Activated naive CD4-positive, alpha-beta T cell treated with Interleukin-2 at 50 U/mL for 16 hours (primary cell): ENCODE data around the gene RPS21.
A peak's percentile ranks its signal among the peaks of the same experiment; 100 is the strongest.

Source experiments
- DNase-seq: peaks from one replicate; pipeline ENCODE4 v3.0.0-alpha.2; 2020

Gene RPS21

DNA sequence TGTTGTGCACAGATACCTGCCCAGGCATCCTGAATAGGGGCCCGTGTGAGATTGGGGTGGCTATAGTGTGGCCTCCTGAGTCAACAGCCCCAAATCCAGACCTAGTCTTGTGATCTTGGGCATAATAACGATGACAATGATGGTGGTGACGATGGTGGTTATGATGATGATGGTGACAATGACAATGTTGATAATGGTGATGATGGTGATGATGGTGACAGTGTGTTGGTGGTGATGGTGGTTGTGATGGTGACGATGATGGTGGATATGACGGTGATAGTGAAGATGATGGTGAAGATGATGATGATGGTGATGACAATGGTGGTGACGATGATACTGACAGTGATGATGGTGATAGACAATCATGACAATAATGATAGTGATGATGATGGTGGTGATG is 5.1 kb upstream of the RPS21 start:
- DNase-seq = no peak

DNA sequence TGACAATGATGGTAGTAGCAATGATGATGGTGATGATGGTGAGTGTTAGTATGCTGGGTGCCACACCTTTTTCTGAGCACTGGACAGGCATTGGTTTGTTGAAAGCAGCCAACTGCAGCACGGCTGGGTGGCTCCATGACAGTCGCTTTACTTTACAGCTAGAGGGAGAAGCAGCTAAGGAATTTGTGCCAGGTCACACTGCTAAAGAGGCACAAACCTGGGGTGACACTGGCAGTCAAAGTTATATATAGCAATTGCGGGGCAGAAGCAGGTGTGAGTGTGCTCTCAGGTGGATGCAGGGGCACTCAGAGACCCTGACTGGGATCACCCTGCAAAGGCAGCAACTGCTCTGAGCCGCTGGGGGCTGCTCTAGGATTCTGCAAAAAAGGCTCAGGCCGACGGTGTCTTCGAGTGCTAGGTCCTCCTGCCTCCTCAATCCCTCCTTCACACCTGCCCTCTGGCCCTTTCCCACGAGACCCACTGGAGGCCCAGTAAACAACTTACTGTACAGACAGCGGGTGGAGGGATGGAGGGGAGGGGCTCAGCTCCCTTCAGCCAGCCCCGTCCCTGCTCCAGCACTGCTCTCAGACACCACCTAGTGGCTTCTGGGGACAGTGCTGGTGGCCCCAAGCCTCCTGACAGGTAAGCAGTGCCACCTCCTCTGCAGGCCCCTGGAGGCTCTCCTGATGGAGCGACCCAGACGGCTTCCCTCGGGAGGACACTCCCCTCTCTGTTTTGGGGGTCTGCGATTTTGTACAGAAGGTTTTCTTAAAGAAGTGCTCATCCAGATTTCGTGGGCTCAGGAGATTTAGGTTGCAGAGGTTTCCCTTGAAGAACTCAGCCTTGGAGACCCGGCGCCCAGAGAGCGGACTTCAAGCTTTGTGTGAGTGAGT is 4.4 kb upstream of the RPS21 start:
- DNase-seq = peak; percentile 81

DNA sequence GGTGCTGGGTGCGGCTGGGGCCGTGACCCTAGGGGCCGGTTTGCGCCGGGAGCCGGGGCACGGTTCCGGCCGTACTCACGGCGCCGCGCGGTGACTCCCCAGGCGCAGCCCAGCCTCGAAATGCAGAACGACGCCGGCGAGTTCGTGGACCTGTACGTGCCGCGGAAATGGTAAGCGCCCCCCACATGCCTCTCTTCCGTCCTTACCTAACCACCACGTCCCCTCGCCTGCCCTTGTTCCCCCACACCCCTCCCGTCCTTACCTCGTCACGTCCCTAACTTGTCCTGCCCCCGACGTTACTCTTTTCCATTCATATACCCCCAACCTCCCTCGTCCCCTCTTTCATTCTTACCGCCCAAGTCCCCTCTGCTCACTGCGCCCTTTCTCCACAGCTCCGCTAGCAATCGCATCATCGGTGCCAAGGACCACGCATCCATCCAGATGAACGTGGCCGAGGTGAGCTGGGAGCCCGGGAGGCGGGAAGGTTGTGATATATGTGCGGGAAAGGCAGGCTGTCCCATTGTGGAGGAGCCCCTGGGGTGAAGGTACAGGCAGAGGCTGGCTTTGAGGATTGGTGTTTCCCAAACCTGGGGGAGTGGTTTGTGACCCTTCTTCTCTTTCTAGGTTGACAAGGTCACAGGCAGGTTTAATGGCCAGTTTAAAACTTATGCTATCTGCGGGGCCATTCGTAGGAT is 463 bp downstream of the RPS21 start:
- no peak for DNase-seq

DNA sequence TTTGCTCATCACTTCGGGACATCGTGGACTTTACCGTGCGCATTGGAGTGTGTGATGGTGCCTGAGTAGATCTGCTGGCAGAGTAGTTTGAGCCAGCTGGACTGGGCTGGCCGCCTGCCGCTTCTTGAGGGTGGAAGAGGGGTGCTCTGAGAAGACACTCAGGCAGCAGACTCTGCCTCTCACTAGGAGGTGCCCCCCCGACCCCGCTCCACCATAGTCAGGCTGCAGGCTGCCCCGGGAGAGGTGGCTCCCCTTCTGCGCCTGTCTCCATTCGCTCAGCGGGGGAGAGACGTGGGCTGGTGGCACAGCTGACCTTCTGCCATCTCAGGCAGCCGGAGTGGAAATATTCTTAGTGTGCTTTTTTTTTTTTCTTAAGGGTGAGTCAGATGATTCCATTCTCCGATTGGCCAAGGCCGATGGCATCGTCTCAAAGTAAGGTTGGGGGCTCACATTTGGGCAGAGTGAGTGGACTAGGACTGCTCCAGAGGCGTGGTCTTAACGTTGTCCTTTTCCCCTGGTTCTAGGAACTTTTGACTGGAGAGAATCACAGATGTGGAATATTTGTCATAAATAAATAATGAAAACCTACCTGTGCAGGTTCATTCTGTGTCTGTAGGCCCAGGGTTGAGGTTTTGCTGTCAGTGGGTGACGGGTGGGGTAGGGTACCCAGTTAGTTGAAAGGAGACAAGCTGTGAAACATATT is 1.2 kb downstream of the RPS21 start:
- DNase-seq = peak; percentile 43

DNA sequence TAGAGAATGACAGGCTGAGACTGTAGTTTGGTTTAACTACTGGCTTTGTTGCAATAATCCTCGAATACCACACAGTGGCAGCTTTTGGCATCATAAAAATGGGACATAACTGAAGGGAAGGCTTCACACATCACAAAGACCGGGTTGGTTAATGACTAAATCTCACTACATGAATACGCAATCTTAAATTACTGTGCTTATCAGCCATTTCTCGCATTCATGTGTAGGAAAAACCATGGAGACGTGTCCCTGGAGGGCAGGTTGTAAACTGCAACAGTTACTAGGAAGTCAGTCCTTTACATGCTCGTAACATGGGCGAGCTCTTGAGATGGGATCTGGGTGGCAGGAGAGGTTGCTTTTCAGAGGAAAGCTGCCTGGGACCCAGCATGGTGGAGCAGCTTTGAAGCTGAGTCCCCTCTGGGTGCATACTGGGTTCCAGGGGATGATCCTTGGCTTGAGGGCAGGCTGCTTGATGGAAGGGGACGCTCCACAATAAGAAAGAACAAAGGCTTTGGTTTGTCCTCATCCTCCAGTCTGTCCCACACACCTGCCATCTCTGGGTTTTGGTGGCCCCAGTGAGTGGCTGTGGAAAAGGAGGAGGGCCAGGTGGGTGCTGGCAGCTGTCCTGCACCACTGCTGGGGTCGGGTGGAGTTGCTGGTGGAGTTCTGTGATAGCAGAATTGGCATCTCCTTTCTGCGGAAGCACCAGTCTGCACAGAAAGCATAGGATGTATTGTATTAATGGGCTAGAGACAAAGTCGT is 2.1 kb downstream of the RPS21 start:
- no peak for DNase-seq

DNA sequence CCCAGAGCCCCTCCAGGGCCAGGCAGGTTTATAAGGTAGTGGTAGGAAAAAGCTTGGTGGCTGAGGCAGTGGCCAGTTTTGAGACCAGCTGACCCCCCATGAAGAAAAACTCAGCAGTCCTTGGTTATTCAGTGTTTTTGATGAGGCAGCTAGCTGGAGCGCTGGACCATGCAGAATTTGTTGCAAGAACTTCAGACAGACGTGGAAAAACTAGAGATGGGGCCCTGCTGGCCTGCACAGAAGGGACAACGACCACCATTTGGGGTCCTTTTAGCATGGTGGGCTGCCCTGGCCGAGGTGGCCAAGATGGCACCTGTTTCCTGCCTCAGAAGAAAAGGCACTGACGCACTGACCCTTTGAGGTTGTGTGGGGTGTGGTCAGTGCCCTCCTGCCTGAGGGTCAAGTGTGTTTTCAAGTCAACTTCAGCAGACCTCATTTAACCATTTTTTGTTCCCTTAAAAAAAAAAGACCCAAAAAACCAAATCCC is 2.7 kb downstream of the RPS21 start:
- DNase-seq = no peak

DNA sequence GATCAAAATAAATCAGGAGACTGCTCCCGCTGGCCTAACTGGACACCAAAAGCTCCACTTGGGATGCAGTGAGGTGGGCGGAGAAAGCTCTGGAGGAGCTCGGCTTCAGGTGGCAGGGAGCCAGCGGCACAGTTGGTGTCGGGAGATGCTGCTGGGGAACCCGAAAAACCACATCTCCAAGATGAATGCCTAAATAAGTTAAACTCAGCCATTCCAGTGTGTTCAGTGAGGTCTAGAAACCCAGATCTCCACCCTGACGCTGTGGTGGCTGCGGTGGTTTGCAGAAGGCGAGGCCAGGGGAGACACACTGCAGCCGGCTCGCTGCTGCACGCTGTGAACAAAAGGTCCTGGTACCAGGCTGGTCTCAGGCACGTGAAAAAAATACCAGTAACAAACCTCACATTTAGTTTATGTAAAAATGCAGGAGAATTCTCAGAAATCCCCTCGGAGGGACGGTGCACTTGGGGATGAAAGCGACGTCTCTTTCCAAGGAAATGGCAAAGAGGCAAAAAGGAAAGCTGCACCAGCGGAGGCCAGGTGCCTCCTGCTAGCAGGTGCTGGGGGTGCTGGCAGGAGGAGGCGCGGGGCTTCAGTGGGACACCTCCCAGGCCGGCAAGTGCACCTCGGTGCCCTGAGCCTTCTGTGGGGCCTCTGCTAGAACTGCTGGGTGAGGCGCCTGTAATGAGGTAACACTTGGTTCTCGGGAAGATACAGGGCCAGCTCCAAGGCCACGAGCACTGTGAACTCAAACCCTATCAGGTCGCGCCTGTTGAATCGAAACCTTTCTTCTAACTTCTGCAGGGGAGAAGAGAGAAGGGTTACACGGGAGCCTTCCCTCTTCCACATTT is 3.6 kb downstream of the RPS21 start:
- DNase-seq = no peak

DNA sequence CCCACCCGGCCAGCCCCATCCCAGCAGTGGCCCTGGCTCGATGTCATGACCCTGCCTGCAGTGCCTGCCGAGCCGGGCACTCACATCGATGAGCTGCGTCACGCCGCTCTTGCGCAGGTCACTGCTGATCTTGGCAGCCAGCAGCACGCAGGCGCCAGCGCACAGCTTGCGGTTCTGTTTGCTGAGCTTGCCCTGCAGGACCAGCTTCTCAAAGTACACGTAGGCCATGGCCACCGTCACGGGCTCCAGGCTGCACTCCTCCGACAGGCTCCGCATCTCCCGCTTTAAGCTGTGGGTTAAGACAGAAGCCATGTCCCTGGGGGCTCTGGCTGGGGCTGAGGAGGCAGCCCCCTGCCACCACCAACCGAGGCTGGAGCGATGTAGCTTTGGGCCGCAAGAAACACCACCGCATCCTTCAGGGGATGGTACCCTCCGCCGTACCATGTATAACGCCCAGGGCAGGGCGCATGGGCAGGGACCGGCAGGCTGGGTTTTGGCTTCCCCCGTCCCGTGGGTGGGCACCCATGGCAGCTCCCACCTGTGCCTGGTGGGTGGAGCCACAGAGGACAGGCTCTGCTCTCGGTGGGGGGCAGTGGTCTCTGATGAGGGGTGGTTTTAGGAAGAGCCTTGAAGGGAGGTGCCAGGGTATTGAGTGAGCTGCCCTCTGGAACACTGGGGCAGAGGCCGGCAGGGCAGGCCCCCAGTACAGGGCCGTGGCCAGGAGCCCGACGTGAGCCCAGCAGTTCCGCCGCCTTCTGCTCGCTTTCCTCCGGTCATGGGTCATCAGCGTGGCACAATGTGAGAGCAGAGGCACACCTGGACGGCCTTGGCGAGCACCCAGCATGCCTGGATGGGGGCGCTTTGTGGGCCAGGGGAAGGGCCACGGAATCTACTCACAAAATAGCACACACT is 4.5 kb downstream of the RPS21 start:
- no peak for DNase-seq

DNA sequence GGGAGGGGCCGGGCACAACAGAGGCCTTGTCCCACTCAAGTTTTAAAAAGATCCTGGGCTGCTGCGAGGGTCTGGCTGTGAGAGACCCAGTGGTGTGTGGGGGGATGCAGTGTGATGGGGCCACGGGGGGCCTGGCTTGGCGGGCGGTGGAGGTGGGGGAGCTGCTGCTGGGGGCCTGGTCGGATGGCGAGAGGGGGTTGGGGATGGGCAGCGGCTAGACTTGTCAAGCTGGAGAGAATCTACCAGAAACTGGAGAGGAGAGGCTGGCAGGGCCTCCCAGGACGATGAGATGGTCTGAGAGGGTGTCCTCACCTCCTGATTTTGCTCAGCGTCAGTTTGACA is 5.1 kb downstream of the RPS21 start:
- no peak for DNase-seq

DNA sequence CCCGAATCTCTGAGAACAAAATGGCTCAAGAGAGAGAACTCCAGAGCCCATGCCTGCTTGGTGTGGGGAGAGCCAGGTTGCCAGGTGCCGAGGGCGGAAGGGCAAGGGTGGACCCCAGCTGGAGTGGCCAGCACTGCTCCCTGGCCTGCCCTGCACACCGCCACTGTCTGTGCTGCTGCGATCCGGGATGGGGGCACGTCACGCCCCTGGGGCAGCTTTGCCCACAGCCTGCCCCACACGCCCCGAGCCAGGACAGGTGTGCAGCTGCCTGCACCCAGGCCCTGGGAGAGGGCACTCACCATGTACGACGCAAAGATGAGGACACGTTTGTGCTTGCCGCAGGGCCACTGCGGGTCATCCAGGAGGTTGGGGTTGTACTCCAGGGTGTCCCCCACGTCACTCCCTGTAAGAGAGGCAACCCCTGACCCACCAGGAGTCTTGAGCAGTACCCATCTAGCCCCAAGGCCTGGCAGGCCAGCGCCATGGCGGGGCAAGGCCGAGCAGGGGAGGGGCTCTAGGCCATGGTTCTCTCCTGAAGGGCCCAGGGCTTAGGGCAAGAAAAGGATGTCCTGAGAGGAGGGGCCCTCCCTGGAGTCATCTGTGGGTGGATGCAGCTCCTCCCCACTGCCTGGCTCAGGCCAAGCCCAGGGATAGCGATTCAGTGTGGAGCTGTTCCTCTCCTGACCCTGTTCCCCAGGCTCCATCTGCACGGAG is 5.9 kb downstream of the RPS21 start:
- no peak for DNase-seq

DNA sequence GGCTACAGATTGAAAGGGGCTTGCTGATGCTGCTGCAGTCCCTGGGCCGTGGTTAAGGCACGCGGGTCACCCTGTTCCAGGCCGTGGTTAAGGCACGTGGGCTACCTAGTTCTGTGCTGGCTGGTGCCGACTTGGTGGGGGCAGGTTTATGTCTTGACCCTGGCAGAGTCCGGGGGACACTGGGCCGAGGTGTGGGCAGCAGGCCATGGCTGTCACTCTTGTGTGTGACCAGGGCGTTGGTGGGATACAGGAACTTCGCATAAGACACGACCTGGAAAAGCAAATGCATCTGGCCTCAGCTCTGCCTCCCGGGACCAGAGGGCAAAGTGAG is 6.4 kb downstream of the RPS21 start:
- DNase-seq = no peak

DNA sequence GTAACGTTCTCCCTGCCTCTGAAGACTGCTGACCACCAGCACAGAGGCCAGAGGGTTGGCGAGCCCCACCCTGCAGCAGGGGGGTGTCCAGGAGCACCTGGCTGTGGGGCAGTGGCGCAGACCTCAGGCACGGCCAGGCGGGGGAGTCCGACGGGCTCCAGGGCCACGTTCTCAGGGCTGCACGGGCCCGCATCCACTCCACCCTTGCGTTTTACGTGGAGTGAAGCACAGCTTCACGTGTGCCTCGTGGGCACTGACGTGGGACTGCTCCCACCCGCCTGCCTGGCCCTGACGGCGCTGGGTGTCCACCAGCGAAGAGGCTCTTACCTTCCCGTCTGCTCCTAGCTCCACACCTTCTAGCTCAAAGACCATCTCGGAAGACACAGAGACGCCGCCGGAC is 6.9 kb downstream of the RPS21 start:
- no peak for DNase-seq

DNA sequence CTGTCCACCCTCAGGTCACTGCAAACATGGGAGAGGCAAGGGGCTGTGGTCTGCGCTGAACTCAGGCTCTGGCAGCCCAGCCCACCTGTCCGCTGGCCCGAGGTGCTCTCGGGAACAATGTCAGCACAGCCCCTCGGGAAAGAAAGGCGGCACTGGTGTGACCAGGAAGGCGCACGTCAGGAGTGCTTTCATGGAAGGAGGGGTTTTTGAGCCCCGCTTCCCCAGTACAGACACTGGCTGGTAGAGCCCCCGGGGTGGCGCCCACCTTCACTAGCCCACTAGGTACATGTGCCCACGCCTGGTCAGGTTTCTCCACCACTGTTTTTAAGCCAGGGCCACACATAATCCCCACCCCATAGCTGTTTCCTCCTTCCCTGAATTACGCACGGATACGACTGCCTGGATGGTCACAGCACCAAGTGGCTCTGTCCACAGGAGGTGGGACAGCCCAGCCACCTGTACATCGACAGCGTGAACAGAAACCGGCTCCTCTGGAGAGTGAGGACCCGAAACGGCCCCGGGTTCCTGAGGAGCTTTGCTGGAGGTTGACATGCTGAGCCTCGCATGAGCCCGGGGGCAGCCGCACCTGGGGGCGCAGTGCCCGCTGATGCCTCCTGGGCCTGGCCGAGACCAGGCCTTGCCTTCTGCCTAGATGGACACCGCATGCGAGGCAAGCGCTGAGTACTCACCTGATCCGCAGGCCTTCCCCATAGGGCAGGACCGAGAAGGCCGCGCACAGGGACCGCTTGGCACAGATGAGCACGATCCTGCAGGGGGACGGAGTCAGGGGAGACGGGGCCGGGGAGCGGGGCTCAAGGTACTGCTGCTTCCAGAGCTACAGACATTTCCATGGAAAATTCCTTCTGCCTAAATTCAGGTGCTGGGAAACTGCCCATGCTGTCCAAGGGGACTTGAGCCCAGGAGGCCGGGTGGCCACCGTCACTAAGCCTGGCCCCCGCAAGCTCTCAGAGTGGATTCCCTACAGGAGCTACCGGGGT is 7.6 kb downstream of the RPS21 start:
- DNase-seq = no peak

DNA sequence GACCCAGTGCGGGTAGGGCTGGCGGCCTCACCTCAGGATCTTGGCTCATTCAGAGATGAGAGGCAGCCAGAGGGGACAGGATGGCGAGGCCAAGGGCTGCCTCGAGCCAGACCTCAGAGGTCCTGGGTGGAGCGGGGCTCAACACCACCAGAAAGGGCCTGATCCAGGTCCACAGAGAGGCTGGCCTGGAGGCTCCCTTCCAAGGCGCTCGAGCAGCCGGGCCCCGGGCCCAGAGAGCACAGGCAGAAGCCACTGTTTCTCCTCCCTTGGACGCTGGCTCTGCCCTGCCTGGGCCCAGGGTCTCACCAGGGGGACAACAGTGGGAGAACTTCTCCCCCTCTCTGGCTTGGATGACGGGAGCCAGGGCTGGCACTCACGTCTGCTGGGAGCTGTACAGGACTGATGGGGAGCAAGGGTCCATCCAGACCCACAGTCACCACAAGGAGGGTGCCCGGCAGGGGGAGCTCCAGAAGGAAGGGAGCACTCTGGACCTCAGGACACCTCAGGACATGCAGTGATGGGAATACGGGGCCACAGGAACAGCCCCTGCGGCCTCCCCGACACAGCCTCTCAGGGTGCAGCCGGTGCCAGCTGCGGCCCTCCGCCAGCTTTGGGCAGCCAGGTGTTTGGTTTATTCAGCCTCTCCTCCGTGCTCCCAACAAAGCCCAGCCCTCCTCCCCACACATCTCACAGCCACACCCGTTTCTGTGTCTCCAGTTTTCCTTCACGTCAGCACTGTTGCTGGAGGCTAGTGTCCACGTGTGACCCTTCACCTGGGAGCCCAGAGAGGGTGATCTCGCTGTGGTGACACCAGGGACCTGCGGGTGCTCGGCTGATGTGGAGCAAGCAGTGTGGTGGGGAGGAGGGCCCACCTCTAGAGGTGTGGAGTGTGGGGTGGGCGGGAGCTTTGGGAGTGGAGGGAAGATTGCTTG is 8.7 kb downstream of the RPS21 start:
- DNase-seq = no peak

DNA sequence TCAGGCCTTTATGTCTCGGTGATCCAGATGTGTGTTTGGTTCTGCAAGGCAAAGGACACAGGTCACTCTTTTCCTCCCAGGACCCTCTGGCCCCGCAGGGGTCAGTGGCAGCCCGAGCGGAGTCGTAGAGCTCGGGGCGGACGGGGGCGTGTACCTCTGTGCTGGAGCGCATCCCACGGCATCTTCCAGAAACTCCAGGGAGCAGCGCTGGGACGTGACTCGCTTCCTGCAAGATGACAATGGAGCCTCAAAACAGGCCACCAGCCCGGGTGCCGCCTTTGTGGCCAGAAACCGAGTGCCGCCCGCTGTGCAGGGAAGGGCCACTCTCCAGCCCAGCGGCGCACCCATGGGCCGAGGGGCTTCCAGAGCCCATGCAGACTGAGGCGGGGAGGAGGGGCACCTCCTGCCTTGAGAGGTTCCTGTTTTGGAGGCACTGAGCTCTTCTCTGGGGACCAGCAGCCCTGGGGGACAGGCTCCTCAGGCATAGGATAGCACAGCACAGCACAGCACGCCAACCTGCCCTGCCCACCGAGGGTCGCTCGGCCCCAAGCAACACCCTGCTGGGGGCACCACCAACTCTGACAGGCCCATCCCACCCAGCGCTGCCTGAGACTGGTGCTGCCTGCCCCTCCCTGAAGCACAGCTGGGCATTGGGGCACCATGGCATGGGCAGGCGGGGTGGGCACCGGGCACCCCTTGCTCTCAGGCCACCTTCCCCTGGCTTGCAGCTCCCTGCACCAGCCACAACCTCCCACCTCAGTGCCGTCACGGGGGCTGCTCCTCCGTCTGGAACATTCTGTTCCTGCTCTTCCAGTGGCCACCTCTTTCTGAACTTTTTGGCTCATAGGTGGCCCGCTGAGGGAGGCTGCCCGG is 9.7 kb downstream of the RPS21 start:
- DNase-seq = no peak

DNA sequence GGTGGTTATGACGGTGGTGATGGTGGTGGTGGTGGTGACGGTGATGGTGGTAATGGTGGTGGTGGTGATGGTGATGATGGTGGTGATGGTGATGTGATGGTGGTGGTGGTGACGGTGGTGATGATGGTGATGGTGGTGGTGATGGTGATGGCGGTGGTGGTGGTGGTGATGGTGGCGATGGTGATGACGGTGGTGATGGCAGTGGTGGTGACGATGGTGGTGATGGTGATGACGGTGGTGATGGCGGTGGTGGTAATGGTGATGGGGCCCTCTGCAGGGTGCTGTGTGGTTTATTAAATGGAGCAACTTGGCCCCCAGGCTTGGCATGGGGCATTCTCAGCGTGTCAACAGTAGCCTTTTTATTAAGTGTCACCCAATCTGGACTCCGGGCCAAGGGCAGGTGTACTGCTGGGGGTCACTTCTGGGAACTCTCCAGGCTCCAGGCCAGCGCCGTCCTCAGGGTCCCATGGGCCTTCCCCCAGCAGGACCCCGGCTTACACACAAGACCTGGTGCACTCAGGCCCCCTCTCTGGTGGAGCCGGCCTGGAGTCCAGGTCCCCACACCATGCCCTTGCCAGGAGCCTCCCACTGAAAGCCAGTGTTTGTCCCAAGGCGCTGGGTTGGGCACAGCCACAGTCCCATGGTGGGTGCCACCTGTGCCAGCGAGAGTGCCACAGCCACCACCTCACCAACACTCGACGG is 11.4 kb downstream of the RPS21 start:
- DNase-seq = no peak
